HepG2 (cell line): Measurements from ENCODE around the gene SLC39A2. TPM values are rescaled to one million over a fixed set of nuclear protein-coding genes. Genes with fewer than 3 reads are reported as not detected.

Source experiments
- ATF2 ChIP-seq: sonication (generic); formaldehyde crosslinking; IDR thresholded peaks from 2 replicates; pipeline ENCODE4 v1.4.0; 2020; ENCODE audit warnings: missing genetic modification reagents
- CEBPG ChIP-seq: IDR thresholded peaks from 2 replicates; pipeline ENCODE4 v1.6.1; 2016
- ELF1 ChIP-seq: sonication (generic); formaldehyde crosslinking; IDR thresholded peaks from 2 replicates; pipeline ENCODE4 v1.4.0; 2020; ENCODE audit warnings: missing genetic modification reagents
- GZF1 ChIP-seq: sonication (generic); formaldehyde crosslinking; IDR thresholded peaks from 2 replicates; pipeline ENCODE4 v1.5.1; 2020; ENCODE audit warnings: mild to moderate bottlenecking, missing genetic modification reagents
- HHEX ChIP-seq: IDR thresholded peaks from 2 replicates; pipeline ENCODE4 v1.6.1; 2016; ENCODE audit warnings: control low read depth
- HMGXB4 ChIP-seq, 2 experiments: sonication (generic) in 1 of 2; formaldehyde crosslinking in 1 of 2; IDR thresholded peaks; 2 replicates each; pipeline versions ENCODE4 v1.4.0 to v1.6.1; 2018 to 2020; ENCODE audit warnings: missing genetic modification reagents in 2 of 2, borderline replicate concordance in 1 of 2, low read depth in 1 of 2, mild to moderate bottlenecking in 1 of 2, missing biosample characterization in 1 of 2
- JDP2 ChIP-seq: sonication (generic); formaldehyde crosslinking; IDR thresholded peaks from 2 replicates; pipeline ENCODE4 v1.8.1; 2022; ENCODE audit warnings: missing genetic modification reagents, borderline replicate concordance
- KMT2B ChIP-seq: IDR thresholded peaks from 2 replicates; pipeline ENCODE4 v1.6.1; 2016; ENCODE audit warnings: missing genetic modification reagents, missing compliant biosample characterization
- RBM22 ChIP-seq: fragments of 200-400 bp; formaldehyde crosslinking; optimal IDR thresholded peaks from 2 replicates; pipeline ENCODE3; 2017; ENCODE audit warnings: mild to moderate bottlenecking, low read length, moderate library complexity
- SRSF1 ChIP-seq: fragments of 200-400 bp; formaldehyde crosslinking; optimal IDR thresholded peaks from 2 replicates; pipeline ENCODE3; 2017; ENCODE audit warnings: mild to moderate bottlenecking, low read depth, low read length, moderate library complexity
- TP53 ChIP-seq: sonication (generic); formaldehyde crosslinking; conservative IDR thresholded peaks from 2 replicates; pipeline ENCODE4 v1.4.0; 2020; ENCODE audit warnings: missing genetic modification reagents
- ZFP41 ChIP-seq: sonication (generic); formaldehyde crosslinking; IDR thresholded peaks from 2 replicates; pipeline ENCODE4 v1.4.0; 2020; ENCODE audit warnings: mild to moderate bottlenecking, missing genetic modification reagents, borderline replicate concordance
- ZNF256 ChIP-seq: sonication (generic); formaldehyde crosslinking; conservative IDR thresholded peaks from 2 replicates; pipeline ENCODE4 v1.4.0; 2020; ENCODE audit warnings: missing genetic modification reagents
- ZNF3 ChIP-seq: IDR thresholded peaks from 2 replicates; pipeline ENCODE4 v1.7.0; 2017; ENCODE audit warnings: inconsistent platforms
- ZNF318 ChIP-seq: sonication (generic); formaldehyde crosslinking; IDR thresholded peaks from 2 replicates; pipeline ENCODE4 v1.4.0; 2020; ENCODE audit warnings: mild to moderate bottlenecking, missing genetic modification reagents
- polyA plus RNA-seq, 8 experiments: library from polyadenylated mRNA; depleted of rRNA in 3 of 8; stranded (reverse) in 7 of 8; unstranded in 1 of 8; fragments of >200 nt; fragmentation: Illumina TruSeq in 4 of 8; extraction: Trizol in 4 of 8; gene quantifications; 2 replicates each; pipeline versions ENCODE4 v1.2.1 to v1.2.3, GENCODE V29; 2011 to 2016; ENCODE audit warnings: low read depth in 4 of 8, missing spikeins in 1 of 8, mixed read lengths in 1 of 8; ENCODE audit not compliant: insufficient read depth in 1 of 8
- total RNA-seq, 5 experiments: library from RNA; depleted of rRNA; stranded (reverse); fragments of >200 nt; fragmentation: Illumina TruSeq; extraction: Trizol; gene quantifications; 2 replicates each; pipeline ENCODE4 v1.2.3, GENCODE V29; 2016; ENCODE audit warnings: low read depth in 1 of 5
- TF ChIP-seq, protein P1 (sequence below): sonication (generic); formaldehyde crosslinking; IDR thresholded peaks from 2 replicates; pipeline ENCODE4 v1.8.0; 2022; ENCODE audit warnings: missing genetic modification reagents, mild to moderate bottlenecking, inconsistent platforms, borderline replicate concordance

The SLC39A2 gene
- total and polyA plus RNA-seq, 2 of the 13 experiments (the other 11 are each of a cell fraction or from before 2014, with no cell fraction given) = 0.08 to 0.11 TPM

- TF ChIP-seq JDP2 (no peak), ZNF318 (CRISPR knock-in tag) (no peak), KMT2B (peak; percentile 45; the same call in 1 of the 2 replicates), GZF1 (peak; percentile 26; the same call in 1 of the 2 replicates), CEBPG (CRISPR knock-in tag) (0 out of 2 replicates have a peak, but pooled peaks have one; percentile 8), RBM22 (no peak), ZNF256 (CRISPR knock-in tag) (no peak), HHEX (CRISPR knock-in tag) (no peak), ELF1 (CRISPR knock-in tag) (peak; percentile 52; the same call in 1 of the 2 replicates), TP53 (CRISPR knock-in tag) (no peak), ZNF3 (no peak), ZFP41 (CRISPR knock-in tag) (no peak), SRSF1 (no peak), HMGXB4 (CRISPR knock-in tag; IDR thresholded peaks at IDR 0.05; ENCODE audit: borderline replicate concordance in 1 of 2, low read depth in 1 of 2) (0 out of 4 replicates have a peak, but pooled peaks have one; percentile 22 to 39), ATF2 (CRISPR knock-in tag) (no peak)
- TF ChIP-seq, protein P1, sequence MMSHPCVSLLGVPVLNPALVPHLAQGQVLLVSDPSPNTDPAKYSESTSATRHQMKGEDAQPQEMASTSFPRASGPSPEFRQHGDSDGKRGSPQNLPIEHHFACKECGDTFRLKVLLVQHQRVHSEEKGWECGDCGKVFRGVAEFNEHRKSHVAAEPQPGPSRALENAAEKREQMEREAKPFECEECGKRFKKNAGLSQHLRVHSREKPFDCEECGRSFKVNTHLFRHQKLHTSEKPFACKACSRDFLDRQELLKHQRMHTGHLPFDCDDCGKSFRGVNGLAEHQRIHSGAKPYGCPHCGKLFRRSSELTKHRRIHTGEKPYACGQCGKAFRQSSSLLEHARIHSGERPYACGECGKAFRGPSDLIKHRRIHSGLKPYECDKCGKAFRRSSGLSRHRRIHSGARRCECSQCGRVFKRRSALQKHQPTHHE (CRISPR knock-in tag) = no peak
Observed at GRCh38 chr14:21038441-21039422, 39.6 kb downstream of the SLC39A2 start (continued).
